Measurements from ENCODE around the gene OLIG2.

Gene OLIG2

GRCh38 chr21:33069243-33069642 is 43.5 kb downstream of the OLIG2 start:
- FAIRE-seq, result no peak

- FAIRE-seq, result no peak
These were observed 43.9 kb downstream of the OLIG2 start for GRCh38 chr21:33069645-33069993.

GRCh38 chr21:33069994-33070743 is 44.4 kb downstream of the OLIG2 start, which contains the start of gene OLIG1:
OLIG1 (plus strand) TSS chr21:33070141; CDS start chr21:33070247, 106 bp downstream.
- FAIRE-seq, result no peak

GRCh38 chr21:33070744-33070997 is 44.9 kb downstream of the OLIG2 start:
- FAIRE-seq, result no peak

GRCh38 chr21:33070998-33071769 is 45.4 kb downstream of the OLIG2 start:
- no peak for FAIRE-seq

- no peak for FAIRE-seq
These were observed 46.1 kb downstream of the OLIG2 start for GRCh38 chr21:33071770-33072306.

- FAIRE-seq, result no peak
These were observed 47.9 kb downstream of the OLIG2 start for GRCh38 chr21:33073636-33074035.

- no peak for FAIRE-seq
These were observed 49.4 kb downstream of the OLIG2 start for GRCh38 chr21:33075128-33075527.

- no peak for FAIRE-seq
These were observed 50.0 kb downstream of the OLIG2 start for GRCh38 chr21:33075596-33076195.

- no peak for FAIRE-seq
These were observed 51.0 kb downstream of the OLIG2 start for GRCh38 chr21:33076600-33077329.

Data from A204.1 (cell line).